Measurements from ENCODE around the gene TRAF3.
"Not testable (repeated sequence)": the region's sequence is repeated elsewhere in the genome, so short reads cannot be mapped to it uniquely, and the experiment has no call there.

Gene TRAF3

DNA sequence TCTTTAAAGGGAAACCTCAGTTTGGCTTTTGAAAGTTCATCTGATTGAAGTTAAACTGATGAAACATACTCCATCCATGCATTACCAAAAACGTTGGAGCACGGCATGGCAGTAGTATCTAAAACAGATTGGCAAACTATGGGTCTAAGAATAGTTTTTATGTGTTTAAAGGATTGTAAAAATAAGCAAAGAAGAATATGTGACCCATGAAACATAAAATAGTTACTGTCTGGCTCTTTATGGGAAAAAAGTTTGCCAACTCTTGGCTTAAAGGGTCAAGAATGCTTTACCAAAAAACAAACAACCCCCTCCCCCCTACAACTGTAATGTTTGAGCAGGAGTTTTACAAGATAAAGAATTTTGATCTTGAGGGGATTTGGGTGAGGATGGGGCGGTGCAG is 32.6 kb downstream of the TRAF3 start:
- DNase-seq, result no peak

DNA sequence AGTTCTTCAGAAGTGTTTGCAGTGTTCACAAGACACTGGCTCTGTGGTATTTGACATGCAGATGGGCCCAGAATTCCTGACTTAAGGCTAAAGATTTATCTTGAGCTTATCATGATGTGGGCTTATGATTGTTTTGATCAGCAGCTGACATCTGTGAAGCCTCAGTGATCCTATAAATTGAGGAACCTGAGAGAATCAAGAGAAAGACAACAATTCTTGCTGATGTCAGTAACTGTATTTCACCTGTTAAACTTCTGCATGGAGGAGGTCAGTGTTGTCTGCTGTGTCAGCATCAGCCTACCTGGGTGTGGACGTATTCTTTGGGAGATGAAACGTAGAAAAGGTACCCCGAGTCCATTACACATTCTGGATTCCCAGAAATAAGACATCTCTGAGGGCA is 33.3 kb downstream of the TRAF3 start:
- DNase-seq, result no peak

DNA sequence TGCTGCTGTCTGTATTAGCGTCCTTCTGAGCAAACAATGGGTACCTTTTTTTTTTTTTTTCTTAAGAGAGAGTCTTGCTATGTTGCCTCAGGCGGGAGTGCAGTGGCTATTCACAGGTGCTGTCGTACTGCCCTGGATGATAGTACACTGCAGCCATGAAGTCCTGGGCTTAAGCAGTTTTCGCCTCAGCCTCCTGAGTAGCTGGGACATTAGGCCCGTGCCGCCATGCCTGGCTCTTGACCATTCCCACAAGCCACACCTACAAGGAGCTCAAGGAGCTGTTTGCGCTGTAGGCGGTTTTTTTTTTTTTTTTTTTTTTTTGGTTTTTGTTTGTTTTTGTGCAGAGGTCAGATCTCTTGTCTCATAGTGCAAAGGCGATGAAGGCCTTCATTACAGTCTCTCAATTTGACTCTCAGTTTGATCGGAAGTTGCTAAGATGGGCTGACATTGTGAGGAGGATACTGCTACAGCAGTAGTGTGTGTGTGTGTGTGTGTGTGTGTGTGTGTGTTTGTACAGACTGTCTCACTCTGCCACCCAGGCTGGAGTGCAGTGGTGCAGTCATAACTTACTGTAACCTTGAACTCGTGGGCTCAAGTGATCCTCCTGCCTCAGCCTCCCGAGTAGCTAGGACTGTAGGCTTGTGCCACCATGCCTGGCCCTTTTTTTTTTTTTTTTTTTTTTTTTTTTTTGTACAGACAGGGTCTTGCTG is 34.2 kb downstream of the TRAF3 start:
- DNase-seq, result no peak

DNA sequence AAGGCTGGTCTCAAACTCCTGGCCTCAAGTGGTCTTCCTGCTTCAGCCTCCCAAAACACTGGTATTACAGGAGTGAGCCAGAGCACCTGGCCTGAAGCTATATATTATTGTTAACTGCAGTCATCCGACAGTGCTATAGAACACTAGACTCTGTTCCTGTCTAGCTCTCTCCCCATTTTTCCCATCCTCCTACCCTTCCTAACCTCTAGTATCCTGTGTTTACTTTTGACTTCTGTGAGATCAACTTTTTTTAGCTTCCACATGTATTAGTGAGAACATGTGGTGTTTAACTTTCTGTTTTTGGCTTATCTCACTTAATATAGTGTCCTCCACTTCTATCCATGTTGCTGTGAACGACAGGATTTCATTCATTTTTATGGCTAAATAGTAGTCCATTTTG is 34.7 kb downstream of the TRAF3 start:
- no peak for DNase-seq

DNA sequence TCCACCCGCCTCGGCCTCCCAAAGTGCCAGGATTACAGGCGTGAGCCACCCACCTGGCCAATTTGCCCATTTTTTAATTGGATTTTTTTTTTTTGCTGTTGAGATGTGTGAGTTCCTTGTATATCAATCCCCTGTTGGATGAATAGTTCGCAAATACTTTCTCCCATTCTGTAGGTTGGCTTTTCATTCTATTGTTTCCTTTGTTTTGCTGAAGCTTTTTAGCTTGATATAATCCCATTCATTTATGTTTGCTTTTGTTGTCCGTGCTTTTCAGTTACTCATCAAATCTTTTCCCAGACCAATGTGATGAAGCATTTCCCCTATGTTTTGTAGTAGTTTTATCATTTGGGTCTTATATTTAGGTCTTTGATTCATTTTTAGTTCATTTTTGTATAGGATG is 36.4 kb downstream of the TRAF3 start:
- no peak for DNase-seq

DNA sequence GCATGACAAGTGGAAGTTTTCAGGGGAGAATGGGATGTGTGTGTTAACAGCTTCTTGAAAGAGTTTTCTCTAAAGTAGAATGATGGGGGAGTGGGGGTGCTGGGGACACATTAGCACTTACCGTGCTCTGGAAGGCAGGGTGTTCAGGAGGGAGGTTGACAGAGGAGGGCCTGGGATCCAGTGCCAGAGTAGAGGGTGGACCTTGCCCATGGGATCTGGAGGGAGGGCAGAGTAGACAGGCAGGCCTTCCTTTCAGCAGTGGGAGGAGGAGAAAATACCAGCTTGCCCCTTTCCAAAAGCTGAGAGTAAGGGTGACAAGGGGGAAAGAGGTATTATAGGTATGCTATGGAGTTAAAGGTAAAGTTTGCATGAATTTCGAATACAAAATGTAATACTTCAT is 40.1 kb downstream of the TRAF3 start:
- no peak for DNase-seq

DNA sequence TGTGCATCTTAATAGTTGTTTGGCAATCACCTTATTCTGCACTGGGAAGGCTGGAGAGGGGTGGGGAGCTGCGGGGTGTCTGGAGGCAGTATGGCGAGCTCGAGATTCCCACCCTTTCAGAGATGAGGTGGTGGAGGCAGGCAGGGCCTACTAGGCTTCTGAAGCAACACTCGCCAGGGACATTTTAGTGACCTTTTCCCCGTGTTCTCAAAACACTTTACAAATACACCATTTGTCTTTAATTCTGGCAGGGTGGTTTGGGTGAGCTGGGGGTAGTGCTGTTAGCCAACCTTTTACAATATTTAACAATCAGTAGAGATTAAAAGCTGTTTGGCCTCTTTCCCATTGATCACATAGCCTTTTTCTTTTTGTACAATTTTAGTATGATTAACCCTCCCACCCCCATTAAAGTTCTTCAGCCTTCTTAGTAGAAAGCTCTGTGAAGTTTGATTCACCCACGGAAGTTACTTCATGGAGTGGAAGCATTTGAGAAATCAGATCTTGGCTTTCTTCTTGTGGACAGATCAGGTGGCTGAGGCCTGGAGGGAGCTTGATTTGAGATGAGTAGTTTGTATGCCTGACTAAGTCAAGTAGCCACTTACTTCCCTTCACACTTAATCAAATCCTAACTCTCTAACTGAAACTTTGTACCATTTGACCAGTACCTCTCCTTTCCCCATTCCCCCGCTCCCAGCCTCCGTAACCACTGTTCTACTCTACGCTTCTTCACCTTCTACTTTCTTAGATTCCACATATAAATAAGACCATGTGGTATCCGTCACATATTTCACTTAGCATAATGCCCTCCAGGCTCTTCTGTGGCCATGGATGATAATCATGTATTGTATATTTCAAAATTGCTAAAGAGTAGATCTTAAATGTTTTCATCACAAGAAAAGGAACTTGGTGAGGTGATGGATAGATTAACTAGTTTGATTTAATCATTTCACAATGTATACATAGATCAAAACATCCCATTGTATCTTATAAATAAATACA is 41.0 kb downstream of the TRAF3 start:
- no peak for DNase-seq

DNA sequence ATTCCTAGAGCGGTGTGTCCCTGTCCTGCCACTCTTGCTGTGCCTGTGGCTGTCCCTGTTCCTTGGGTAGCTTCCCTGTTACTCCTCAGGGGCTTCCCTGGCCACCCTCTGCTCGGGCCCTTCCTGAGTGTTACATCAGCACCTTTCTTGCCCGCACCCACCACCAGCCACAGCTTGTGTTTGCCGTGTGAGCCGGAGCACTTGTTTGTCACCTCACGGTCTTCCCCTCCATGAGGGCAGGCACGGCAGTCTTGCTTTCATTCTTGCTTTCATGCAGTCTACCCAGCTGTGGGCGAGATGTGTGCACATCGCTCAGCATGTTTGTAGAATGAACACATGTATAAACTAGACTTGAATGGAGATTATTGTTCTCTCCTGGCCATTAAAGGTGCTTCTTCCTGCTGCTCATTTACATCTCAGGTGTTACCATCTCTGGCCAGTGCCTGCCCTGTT is 42.0 kb downstream of the TRAF3 start:
- DNase-seq, result peak; percentile 57

DNA sequence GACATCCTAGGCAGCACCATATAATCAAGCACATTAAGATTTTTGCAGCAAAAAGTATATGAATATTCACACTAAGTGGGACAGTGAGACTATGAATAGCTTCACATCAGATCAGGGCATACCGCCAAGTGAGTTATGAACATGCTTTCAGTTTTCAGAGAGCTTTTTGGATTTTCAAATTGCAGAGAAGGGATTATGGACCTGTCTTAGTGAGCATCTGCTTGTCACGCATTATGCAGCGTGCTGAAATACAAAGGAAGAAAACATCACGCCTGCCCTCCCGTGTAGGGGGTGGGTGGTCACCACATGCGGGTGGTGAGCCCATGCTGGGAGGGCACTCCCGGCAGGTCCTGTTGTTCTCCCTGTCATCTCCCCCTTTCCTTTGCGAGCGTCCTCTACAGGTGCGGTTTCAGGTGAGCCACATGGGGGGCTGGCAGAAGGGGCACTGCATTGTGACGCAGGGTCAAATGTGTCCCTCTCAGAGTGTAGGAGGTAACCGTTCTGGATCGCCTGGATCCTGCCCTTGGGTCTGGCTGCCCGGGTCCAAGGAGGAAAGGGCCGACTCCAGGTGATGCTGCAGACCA is 42.6 kb downstream of the TRAF3 start:
- DNase-seq, result no peak

DNA sequence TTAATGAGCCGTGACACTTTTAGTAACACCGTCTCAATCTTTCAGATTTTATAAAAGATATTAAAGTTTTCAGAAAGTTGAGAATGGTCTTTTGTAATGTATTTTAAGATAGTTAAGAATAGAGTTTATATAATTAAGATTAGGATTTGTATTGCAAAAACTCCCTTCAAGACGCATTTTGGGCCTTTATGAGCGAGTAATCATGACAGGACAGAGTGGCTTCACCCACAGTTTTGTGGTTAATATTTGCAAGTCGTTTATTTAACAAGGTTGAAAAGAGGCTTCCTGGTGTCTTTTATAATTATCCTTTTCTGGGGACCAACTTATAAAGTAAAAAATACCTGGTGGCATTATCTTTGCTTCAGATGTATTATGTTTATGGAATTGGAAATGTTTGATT is 44.0 kb downstream of the TRAF3 start:
- no peak for DNase-seq

DNA sequence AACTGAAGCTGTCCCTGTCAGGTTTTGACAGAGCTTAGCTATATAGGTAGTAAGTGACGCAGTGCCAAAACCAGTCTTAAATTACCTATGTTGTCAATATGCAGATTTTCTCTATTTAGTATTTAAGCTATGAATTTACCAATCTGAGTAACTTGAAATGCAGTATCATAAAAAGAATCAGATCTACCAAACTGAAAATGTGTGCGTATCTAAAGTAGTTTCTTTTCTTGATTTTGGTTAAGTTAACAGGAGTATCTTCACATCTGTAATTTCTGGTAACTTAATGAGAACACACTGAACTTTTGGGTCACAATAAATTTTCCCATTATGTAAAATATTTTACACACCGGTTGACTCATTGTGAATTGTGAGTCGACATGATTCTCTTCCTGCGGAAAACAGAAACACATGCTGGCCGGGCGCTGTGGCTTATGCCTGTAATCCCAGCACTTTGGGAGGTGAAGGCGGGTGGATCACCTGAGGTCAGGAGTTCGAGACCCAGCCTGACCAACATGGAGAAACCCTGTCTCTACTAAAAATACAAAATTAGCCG is 45.1 kb downstream of the TRAF3 start:
- peak; percentile 51 for DNase-seq

DNA sequence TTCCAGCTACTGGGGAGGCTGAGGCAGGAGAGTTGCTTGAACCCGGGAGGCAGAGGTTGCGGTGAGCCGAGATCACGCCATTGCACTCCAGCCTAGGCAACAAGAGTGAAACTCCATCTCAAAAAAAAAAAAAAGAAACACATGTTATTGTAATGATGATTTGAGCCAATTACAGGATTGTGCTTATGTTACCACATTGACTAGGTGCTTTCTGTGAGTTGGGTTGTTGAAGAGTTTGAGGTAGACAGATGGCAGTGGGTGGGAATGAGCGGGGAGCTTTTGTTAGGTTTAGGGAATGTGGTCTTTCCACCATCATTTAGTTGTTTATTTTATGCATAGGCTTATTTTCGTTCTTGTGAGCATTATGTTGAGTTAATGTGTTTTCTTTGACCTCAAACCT is 45.6 kb downstream of the TRAF3 start:
- not testable (repeated sequence) for DNase-seq

DNA sequence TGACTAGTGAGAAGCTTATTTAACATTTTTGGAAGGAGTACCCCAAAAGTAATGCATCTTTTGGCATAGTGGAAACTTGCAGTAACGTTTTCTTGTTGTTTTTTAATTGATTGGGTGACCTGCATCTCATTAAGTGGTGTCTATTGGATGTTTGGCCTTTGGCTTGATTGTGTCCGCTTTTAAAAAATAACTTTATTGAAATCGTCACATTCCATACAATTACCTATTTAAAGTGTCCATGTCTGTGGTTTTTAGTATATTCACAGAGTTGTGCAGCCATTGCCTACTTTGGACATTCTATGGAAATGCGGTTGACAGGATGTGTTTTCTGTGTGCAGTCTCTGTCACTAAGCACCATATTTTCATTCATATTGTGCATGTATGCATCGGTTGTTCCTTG is 46.3 kb downstream of the TRAF3 start:
- DNase-seq, result no peak

DNA sequence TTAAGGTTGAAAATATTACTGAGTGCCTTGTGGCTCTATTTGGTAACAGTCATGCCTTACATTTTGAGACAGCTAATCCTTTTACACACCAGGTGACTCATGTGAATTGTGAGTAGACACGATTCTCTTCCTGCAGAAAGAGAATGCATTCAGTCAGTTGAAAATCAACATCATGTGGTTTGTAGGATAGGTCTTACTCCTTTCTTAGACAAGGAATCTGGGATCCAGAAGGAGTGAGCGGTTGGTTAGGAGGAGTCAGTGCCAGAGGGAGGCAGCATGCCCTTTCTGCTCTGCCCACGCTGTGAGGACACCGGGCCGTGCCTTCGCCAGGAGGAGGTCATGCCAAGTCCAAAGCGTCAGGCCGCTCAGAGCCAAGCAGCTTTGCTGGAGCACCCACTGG is 47.6 kb downstream of the TRAF3 start:
- DNase-seq, result no peak

DNA sequence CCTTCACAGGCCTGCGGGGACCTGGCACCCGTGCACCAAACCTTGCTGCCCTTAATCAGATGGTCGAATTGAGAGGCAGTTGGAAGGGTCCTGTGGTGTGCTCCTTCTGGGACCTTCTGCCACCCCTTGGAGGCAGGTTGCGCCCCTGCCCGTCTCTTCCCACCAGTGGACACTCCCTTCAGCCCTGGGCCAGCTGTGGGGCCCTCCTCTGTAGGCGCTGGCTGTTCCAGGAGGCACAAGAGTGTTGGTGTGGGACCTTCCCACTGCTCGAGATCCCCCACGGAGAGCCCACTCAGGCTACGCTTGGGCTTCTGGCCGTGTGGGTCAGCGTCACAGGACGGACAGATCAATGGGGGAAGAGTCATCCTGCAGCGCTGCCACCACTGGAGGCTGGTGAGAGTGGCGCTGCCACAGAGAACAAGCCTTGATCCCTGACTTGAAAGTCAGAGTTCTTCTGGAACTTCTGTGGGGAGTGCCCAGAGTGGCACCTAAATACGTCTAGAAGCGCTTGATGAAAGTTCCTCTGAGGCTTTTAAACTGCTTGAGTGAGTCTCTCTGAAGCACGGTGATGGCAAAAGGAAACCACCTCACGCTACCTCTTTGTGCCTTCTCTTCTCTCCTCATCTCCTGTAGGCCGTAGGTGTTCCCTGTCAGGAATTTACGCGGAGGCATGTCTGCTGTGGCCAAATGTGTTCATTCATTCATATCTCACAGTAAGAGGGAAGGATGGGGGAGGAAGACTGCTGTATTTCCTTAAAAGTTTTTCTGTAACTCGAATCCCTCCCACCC is 48.3 kb downstream of the TRAF3 start:
- no peak for DNase-seq

DNA sequence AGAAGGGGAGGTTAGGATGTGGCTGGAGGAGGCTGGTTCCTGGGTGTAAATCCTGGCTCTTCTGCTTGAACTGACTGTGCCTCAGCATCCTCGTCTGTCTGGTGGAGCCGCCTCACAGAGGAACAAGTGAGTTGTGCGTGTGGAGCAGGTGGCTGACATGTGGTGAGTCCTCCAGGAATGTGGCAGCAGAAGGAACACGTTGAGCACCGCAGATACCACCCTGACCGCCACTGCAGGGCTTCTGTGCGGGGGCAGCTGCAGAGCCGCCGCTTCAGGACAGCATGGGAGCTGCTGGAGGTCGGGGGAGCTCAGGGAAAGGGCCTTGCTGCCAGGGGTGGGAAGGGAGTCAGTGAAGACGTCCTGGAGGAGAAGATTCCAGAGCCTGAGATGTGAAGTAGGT is 48.9 kb downstream of the TRAF3 start:
- no peak for DNase-seq

DNA sequence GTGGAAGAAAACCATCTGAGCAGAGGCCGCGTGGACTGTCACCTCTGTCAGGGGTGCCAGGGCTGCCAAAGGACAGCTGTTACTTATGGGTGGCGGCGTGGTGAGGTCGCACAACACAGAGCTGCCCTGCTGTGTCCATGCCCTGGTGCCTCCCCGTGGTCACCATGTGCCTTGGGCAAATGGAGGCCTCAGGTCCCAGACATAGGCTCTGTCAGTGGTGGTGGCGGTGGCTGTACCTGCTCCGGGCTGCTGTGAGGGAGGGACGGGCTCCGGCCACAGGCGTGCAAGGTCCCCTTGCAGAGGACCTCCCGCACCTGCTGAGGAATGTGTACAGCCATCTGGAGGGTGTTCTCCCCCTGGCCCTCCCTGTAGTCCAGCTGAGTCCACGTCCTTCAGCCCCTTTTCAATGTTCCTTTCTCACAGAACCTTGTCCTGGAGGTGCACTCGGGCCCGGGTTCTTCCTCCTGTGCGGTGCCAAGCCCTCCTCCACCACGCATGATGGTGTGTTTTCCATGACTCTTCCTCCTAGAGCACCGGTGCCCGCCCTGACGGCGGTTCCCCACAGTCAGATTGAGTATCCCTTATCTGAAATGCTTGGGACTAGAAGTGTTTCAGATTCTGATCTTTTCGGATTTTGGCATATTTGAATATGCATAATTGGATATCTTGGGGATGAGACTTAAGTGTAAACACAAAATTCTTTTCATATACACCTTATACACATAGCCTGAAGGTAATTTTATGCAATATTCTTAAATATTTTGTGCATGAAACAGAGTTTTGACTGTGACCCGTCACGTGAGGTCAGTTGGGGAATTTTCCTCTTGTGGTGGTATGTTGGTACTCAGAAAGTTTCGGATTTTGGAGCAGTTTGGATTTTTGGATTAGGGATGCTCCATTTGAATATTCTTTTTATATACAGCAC is 49.8 kb downstream of the TRAF3 start:
- DNase-seq, result no peak

DNA sequence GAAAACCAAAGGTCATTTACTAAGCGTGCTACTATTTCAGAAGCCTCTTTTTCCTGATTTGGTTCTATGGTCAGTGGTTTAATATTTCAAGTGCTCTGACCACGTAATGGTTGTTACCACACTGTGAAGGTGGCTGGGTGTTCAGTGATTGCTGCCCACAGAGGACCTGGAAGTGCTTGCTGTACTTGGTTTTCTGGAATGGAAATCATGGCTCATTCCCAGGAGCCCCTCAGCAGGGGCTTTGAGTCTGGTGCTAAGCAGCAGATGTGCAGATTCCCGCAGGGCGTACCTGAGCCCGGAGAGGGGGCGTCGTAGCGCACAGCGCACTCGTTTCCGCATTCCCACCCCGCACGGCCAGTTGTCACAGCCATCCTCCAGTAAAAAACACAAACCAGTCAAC is 50.5 kb downstream of the TRAF3 start:
- DNase-seq, result no peak

DNA sequence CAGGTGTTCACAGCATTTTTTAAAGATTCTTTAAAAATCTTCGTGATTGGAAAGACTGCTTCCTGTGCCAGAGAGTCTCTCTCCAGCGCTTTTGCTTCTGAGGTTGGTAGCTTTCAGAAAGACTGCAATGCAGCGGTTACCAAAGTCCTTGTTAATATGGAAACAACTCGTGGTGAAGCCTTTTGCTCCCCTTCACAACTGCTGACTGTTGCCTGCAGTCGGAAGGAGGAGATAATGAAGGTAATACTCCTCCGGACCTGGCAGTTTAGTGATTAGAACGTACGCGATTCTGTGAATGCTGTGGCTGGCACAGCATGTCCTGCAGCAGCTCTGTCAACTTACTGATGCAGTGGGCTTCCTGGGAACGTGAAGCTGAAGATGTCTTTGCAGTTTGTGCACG is 50.9 kb downstream of the TRAF3 start:
- no peak for DNase-seq

DNA sequence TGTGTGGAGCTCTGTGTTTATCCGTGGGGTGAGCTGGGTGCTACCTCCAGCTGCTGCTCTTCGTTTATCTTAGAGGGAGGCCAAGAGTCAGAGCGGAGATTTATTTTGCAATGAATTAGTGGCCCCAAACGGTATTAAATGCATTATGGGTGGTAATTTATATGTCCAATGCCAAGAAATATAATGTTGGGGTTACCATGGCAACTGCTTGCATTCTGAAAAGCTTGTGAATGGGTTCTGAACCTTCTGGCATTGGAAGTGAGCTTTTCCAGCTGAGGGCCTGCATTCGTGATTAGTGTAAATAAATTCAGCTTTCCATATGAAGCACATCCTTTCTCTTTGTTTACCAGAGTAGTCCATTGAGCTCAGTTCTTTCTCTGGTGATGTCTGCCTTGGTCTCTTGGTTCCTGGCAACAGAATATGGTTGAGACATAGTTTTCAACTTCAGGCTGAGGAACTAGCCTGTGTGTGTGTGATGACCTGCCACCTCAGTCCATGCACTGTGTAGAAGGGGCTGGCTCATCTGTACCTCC is 51.8 kb downstream of the TRAF3 start:
- DNase-seq, result no peak

DNA sequence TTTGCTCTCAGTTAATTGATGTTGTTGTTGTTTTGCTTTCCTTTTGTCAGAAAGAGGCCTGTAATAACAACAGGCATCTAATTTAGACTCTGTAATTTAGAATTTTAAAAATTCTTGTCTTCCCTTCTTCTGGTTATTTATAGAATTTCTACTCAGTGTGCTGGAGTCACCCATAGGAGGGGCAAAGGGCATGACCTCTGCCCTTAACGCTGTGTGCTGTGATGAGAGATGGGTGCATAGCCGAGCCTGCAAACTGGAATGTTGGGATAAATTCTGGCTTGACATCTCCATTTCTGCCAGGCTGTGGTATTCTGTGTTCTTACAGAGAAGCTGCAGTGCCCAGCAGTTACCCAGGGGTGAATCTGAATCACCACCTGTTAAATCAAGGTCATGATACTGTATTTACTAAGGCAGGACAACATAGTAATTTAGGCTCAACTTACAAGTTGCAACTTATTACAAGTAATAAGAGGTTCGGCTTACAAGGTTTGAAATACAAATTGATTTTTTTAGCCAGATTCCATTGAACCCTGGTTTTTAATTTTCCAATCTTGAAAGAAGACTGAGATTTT is 53.3 kb downstream of the TRAF3 start:
- DNase-seq, result no peak

Data from activated naive CD4-positive, alpha-beta T cell treated with anti-CD3 and anti-CD28 coated beads, Interleukin-2, amount 50 U/mL, for 16 hours (primary cell).